Lower lobe of right lung (tissue), 2 donors: ENCODE results near the gene LRRC10B. TPM values are rescaled to one million over a fixed set of nuclear protein-coding genes. Genes with fewer than 3 reads are reported as not detected.
"Not testable (repeated sequence)": the region's sequence is repeated elsewhere in the genome, so short reads cannot be mapped to it uniquely, and the experiment has no call there.

Experiments used
- ATAC-seq, 2 donors: fragments of 200-7000 bp; cut with Tn5 transposase; one replicate each; pipeline ENCODE4 v1.9.1; 2020 to 2022; ENCODE audit warnings: mild to moderate bottlenecking in 2 of 2, moderate library complexity in 2 of 2
- DNase-seq: peaks from one replicate; pipeline ENCODE4 v3.0.0-alpha.2; 2020
- H3K27ac ChIP-seq: fragments of 200-600 bp; one replicate; pipeline ENCODE4 v1.8.0; 2022
- H3K27me3 ChIP-seq: fragments of 200-600 bp; one replicate; pipeline ENCODE4 v1.8.0; 2022; ENCODE audit warnings: low read depth
- H3K36me3 ChIP-seq: fragments of 200-600 bp; one replicate; pipeline ENCODE4 v1.8.0; 2022; ENCODE audit warnings: mild to moderate bottlenecking
- H3K4me1 ChIP-seq: fragments of 200-600 bp; one replicate; pipeline ENCODE4 v1.8.0; 2022
- H3K4me3 ChIP-seq: fragments of 200-600 bp; one replicate; pipeline ENCODE4 v1.8.0; 2022; ENCODE audit warnings: mild to moderate bottlenecking
- H3K9me3 ChIP-seq: fragments of 200-600 bp; one replicate; pipeline ENCODE4 v1.8.0; 2022
- intact Hi-C: fragments of 100-400 bp; cut with DNase I; formaldehyde crosslinking; loops from one replicate; pipeline ENCODE4 v1.11.0; 2022
- long read RNA-seq: library from polyadenylated mRNA; unstranded; transcript quantifications from one replicate; pipeline ENCODE4 v2.0.0, GENCODE V29; 2021
- total RNA-seq: library from RNA; stranded (reverse); fragmentation: NEBNext Ultra II Directional; extraction: Animal tissue kit (Norgen Biotek cat#: 25700); gene quantifications from one replicate; pipeline ENCODE4 v1.2.1, GENCODE V29; 2021
- TF ChIP-seq, protein P1 (sequence below): fragments of 200-600 bp; IDR thresholded peaks from one replicate; pipeline ENCODE4 v1.8.0; 2022; ENCODE audit warnings: antibody characterized with exemption, mild to moderate bottlenecking
- donor health status: DM: no; HTN: yes; CAD: no; lungs with severe emphysema.

The LRRC10B gene
- 6.4 TPM for total RNA-seq
- long read RNA-seq, transcript LRRC10B-201 (1 exons, 2,219 nt): major isoform, 12 of 12 reads
- long read RNA-seq, partial matches to known transcripts: 0 of 12 reads
- long read RNA-seq, other reads (novel, unspliced or antisense): 0 of 12 reads

DNA sequence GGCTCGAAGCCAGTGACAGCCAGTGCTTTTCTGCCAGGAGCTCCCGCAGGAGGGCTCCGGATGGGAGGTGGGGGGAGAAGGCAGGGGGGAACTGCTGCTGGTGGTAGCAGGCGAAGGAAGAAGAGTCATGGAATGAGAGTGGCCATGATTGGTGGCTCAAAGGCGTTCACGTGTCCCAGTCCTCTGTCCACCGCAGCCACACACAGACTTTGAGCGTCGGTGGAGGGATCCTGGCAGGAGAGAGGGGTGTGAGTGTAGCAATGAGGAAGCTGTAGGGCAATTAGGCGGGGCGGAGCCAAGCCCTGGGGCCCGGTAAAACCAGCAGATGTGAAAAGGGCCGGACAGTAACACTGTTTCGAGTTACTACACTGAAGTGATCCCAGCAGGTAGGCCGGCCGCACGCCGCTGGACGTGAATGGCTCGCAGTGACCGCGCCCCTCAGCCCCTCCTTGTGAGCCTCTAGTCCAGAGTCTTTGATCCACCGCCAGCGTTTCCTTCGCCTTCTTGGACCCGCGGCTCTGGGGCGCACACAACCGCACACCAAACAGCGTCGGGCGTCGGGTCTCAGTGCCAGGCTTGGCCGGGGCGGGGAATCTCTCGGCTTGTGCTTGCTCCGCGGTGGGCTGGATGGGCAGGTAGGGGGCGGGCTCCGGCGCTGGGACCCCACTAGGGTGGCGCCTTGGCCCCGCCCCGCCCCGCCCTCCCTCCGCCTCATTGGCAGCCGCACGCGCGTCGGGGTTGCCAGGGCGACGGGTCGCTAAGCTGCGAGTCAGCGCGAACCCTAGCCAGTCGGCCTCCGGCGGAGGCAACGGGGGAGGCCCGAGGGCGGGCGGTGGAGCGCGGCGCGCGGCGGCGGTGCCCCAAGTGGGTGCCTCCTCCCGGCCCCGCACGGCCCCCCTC is at the start of gene LRRC10B:
Gene LRRC10B (plus strand): TSS at position 788 of the 900 bp plus-strand sequence. CDS start 250 bp downstream, outside the sequence.
- TF ChIP-seq, protein P1, sequence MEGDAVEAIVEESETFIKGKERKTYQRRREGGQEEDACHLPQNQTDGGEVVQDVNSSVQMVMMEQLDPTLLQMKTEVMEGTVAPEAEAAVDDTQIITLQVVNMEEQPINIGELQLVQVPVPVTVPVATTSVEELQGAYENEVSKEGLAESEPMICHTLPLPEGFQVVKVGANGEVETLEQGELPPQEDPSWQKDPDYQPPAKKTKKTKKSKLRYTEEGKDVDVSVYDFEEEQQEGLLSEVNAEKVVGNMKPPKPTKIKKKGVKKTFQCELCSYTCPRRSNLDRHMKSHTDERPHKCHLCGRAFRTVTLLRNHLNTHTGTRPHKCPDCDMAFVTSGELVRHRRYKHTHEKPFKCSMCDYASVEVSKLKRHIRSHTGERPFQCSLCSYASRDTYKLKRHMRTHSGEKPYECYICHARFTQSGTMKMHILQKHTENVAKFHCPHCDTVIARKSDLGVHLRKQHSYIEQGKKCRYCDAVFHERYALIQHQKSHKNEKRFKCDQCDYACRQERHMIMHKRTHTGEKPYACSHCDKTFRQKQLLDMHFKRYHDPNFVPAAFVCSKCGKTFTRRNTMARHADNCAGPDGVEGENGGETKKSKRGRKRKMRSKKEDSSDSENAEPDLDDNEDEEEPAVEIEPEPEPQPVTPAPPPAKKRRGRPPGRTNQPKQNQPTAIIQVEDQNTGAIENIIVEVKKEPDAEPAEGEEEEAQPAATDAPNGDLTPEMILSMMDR: no peak
- peaks cover 68% of the 10 kb centered on the region for H3K27me3 ChIP-seq
- peak within 1 kb of the TSS; percentile 42 for H3K4me3 ChIP-seq
- intact Hi-C loops: no loop called here
- no peaks in the 10 kb centered on the region for H3K9me3 ChIP-seq
- DNase-seq (peak; percentile 71), ATAC-seq (peak; percentile 38 to 42)
- H3K4me1 ChIP-seq: peaks cover 11% of the 10 kb centered on the region
- H3K36me3 ChIP-seq: no peaks in the 10 kb centered on the region
- H3K27ac ChIP-seq: no peak within 1 kb of the TSS

DNA sequence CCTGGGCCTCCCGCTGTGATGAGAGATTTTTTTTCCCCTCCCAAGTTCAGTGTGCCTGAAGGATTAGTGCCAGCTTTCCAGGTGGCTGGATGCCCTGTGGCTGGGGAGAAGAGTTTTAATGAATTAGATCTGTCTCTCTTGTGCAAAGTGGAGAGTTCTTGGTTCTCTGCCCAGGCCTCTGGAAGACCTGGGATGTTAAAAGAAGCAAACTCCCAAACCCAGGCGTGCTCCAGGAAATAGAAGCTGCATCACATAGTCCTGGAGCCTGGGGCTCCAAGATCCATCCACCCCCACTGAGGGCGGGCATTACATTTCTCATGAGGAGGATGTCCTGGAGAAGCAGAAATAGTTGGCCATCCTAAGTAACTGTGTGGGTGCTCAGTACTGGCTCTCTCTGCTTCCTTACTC is 48.1 kb upstream of the LRRC10B start:
- DNase-seq (no peak), ATAC-seq (no peak)
- Histone ChIP-seq H3K4me3 (no peak overlapping the region), H3K4me1 (no peaks in the 10 kb centered on the region), H3K36me3 (peaks cover 5% of the 10 kb centered on the region), H3K27ac (no peak overlapping the region), H3K9me3 (no peaks in the 10 kb centered on the region), H3K27me3 (no peaks in the 10 kb centered on the region)
- TF ChIP-seq, protein P1: no peak
- intact Hi-C loops: no loop called here

DNA sequence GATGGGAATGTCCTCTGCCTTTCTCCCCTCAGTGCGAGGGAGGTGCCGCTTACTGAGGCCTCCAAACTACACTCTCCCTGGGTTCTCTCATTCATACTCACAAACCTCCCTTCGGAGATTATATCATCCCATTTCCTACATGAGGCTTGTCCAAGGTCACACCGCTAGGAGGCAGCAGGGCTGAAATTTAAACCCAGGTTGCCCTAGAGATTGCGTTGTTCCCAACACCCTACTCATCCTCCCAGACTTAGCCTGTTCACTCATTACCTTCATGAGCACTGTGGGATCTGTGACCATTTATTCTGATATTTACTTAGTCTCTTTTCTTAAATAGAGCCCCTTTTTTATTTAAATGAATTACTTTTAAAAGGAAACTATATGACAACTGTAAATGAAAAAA is 47.6 kb upstream of the LRRC10B start:
- no peaks in the 10 kb centered on the region for H3K36me3 ChIP-seq
- H3K9me3 ChIP-seq: no peaks in the 10 kb centered on the region
- DNase-seq: no peak
- TF ChIP-seq, protein P1: no peak
- no peak for ATAC-seq
- H3K4me3 ChIP-seq: no peak overlapping the region
- no peaks in the 10 kb centered on the region for H3K27me3 ChIP-seq
- H3K4me1 ChIP-seq: no peaks in the 10 kb centered on the region
- no peak overlapping the region for H3K27ac ChIP-seq
- intact Hi-C loops: no loop called here

DNA sequence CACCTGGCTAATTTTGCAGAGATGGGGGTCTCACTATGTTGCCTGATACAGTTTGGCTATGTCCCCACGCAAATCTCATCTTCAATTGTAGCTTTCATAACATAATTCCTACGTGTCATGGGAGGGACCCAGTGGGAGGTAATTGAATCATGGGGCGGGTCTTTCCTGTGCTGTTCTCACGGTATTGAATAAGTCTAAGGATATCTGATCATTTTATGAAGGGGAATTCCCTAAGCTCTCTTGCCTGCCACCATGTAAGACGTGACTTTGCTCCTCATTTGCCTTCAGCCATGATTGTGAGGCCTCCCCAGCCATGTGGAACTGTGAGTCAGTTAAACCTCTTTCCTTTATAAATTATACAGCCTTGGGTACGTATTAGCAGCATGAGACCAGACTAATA is 40.9 kb upstream of the LRRC10B start:
- H3K4me1 ChIP-seq, H3K4me3 ChIP-seq, ATAC-seq, H3K9me3 ChIP-seq, H3K27ac ChIP-seq, DNase-seq, H3K27me3 ChIP-seq, intact Hi-C loops: not testable (repeated sequence)
- peaks cover 24% of the 10 kb centered on the region for H3K36me3 ChIP-seq

DNA sequence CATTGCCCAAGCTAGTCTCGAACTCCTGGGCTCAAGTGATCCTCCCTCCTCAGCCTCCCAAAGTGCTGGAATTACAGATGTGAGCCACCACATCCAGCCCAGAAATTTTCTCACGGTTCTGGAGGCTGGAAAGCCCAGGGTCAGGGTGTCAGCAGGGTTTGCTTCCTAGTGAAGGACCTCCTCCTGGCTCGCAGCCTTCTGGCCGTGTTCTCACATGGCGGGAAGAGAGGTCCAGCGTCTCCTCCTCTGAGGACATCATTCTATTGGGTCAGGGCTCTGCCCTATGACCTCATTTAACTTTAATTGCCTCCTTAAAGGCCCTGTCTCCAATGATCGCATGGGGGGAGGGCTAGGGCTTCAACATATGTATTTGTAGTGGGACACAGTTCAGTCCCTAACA is 40.5 kb upstream of the LRRC10B start:
- ATAC-seq (no peak), DNase-seq (no peak)
- Histone ChIP-seq H3K4me1 (peaks cover 6% of the 10 kb centered on the region), H3K27me3 (no peaks in the 10 kb centered on the region), H3K4me3 (no peak overlapping the region), H3K9me3 (no peaks in the 10 kb centered on the region), H3K27ac (no peak overlapping the region), H3K36me3 (peaks cover 24% of the 10 kb centered on the region)
- intact Hi-C loops: no loop called here
- TF ChIP-seq, protein P1: no peak

DNA sequence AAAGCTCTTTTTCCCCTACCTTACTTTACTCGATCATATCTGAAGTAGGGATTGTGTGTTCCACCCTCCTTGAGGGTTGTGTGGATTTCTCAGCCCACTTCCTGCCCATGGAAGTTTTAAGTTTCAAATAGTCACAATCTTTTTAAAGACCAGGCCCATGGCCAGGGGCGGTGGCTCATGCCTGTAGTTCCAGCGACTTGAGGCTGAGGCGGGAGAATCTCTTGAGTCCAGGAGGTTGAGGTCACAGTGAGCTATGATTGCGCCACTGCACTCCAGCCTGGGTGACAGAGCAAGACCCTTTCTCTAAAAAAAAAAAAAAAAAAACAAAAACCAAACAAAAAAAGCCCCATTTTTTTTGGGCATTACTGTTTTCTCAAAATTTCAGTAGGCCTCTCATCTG is 36.3 kb upstream of the LRRC10B start:
- Histone ChIP-seq H3K27ac (peak overlapping the region; percentile 73), H3K4me3 (no peak overlapping the region), H3K9me3 (no peaks in the 10 kb centered on the region), H3K27me3 (no peaks in the 10 kb centered on the region), H3K4me1 (peaks cover 11% of the 10 kb centered on the region), H3K36me3 (peaks cover 31% of the 10 kb centered on the region)
- DNase-seq: peak; percentile 78
- intact Hi-C loops: no loop called here
- ATAC-seq: peak; percentile 76 to 80
- TF ChIP-seq, protein P1: no peak
